Measurements from ENCODE around the gene IL23A.

Gene IL23A

DNA sequence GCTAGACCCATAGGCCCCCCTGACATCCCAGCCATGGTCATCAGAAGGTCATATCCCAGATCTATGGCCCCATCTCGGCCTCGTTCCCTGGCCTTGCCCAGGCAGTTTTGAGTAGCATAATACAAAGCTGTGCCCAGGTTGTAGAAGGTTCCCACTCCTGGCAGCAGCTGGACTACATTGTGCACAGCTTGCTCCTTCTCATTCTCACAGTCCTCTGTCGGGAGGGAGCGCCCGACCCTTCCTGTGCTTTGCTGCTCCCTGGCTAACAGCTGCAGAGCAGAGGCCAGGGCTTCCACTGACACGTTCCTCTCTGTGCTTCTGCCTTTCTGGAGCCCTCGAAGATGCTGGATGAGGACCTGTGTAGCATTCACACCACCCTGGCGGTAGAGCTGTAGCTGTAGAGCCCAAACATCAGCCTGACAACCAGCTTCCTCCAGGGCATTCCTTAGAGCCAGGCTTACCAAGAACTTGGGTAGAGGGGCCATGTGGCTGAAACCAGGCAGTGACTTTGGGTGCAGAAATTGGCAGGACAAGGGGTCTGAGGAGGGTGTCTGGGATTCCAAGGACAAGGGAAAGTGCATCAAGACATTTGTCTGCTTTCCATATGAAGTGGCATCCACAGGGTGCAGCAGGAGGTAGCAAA lies 22.9 kb downstream of the IL23A start:
- Histone ChIP-seq H3K9me3 (ENCODE audit: control insufficient read depth, insufficient read depth, low read length) (no peaks in the 10 kb centered on the region), H3K36me3 (ENCODE audit: insufficient read depth, low read length) (0 out of 2 replicates have a peak, but pooled peaks cover 3% of the 10 kb centered on the region), H3K4me1 (ENCODE audit: insufficient read depth, low read length) (no peaks in the 10 kb centered on the region), H3K9ac (ENCODE audit: low read depth, low read length) (no peak overlapping the region)

DNA sequence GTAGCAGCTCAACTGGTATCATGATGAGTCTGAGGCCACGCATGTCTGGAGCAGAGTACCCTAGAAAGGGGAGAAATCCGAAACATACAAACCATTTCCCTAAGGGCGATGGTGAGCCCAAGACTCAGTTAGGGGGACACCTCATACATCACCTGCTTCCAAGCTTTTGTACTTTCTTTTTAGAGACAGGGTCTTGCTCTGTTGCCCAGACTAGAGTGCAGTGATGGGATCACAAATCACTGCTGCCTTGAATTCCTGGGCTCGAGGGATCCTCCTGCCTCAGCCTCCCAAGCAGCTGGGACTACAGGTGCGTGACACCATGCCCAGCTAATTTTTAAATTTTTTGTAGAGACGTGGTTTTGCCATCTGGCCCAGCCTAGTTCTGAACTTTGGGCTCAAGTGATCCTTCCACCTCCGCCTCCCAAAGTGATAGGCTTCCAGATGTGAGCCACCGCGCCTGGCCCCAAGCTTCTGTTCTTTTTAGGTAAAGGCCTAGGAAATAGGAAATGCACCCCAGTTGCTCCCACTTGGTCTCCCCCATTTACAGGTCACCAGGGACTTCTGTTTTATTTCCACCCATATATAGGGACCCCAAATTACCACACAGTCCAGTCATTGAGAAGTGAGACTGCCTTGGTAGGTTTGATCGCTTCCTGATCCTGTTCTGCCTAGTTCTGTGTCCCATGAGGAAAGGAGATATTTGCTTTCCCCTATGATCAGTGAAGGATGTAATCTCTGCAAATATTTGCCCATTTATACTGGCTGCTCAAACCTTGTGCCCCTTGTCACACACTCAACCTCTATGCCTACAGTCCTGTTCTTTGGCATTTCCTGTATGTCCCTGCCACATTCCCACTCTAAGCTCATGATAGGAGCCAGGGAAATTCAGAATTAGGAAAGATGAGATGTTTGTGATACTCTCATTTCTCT lies 23.7 kb downstream of the IL23A start, which contains the start of gene APOF:
APOF (minus strand) TSS at position 728 of the 930 bp plus-strand sequence; CDS start at position 616, 112 bp downstream.
- Histone ChIP-seq H3K4me1 (ENCODE audit: insufficient read depth, low read length) (no peaks in the 10 kb centered on the region), H3K9ac (ENCODE audit: low read depth, low read length) (no peak within 1 kb of the TSS), H3K36me3 (ENCODE audit: insufficient read depth, low read length) (no peaks in the 10 kb centered on the region), H3K9me3 (ENCODE audit: control insufficient read depth, insufficient read depth, low read length) (no peaks in the 10 kb centered on the region)

DNA sequence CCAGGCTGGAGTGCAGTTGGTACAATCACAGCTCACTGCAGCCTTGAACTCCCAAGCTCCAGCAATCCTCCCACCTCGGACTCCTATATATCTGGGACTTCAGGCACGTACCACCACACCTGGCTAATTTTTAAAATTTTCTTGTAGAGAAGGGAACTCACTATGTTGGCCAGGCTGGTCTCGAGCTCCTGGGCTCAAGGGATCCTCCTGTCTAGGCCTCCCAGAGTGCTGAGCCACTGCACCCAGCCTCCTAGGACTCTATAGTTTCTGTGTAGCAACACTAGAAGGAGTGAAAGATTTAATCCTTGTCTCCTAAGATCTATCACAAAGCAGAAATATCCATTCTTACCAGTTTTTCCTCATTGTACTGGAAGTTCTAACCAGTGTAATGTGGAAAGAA lies 28.3 kb downstream of the IL23A start:
- no peaks in the 10 kb centered on the region for H3K9me3 ChIP-seq (ENCODE audit: control insufficient read depth, insufficient read depth, low read length)
- H3K36me3 ChIP-seq (ENCODE audit: insufficient read depth, low read length), result no peaks in the 10 kb centered on the region
- H3K4me1 ChIP-seq (ENCODE audit: insufficient read depth, low read length), result no peaks in the 10 kb centered on the region
- H3K9ac ChIP-seq (ENCODE audit: low read depth, low read length), result no peak overlapping the region

DNA sequence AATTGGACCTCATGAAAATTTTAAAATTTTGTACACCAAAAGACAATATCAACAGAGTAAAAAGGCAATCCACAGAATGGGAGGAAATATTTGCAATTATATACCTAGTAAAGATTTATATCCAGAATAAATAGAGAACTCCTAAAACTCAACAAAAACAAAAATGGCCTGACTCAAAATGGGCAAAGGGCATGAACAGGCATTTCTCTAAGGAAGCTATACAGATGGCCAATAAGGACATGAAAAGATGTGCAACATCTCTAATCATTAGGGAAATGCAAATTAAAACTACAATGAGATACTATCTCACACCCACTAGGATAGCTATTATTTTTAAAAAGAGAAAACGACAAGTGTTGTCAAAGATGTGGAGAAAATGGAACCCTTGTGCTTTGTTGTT lies 34.8 kb downstream of the IL23A start:
- Histone ChIP-seq H3K36me3 (ENCODE audit: insufficient read depth, low read length) (no peaks in the 10 kb centered on the region), H3K9ac (ENCODE audit: low read depth, low read length) (no peak overlapping the region), H3K9me3 (ENCODE audit: control insufficient read depth, insufficient read depth, low read length) (no peaks in the 10 kb centered on the region), H3K4me1 (ENCODE audit: insufficient read depth, low read length) (peaks cover 5% of the 10 kb centered on the region)

DNA sequence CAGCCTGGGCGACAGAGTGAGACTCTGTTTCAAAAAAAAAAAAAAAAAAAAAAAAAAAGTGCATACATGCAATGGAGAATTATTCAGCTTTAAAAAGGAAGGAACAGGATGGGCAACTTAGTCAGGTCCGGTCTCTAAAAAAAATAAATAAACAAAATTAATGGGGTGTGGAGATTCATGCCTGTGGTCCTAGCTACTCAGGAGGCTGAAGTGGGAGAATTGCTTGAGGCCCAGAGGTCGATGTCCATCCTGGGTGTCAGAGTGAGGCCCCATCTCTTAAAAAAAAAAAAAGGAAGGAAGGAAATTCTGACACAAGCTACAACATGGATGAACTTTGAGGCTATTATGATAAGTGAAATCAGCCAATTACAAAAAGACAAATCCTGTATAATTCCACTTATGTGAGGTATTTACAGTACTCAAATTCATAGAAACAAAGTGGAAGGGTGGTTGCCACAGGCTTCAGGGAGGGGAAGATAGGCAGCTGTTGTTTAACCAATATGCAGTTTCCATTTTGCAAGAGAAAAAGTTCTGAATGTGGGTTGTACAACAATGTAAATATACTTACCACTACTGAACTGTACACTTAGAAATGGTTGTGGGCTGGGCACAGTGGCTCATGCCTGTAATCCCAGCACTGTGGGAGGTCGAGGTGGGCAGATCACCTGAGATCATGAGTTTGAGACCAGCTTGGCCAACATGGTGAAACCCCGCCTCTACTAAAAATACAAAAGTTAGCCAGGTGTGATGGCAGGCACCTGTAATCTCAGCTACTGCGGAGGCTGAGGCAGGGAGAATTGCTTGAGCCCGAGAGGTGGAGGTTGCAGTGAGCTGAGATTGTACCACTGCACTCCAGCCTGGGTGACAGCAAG lies 36.3 kb downstream of the IL23A start:
- Histone ChIP-seq H3K36me3 (ENCODE audit: insufficient read depth, low read length) (no peaks in the 10 kb centered on the region), H3K9me3 (ENCODE audit: control insufficient read depth, insufficient read depth, low read length) (no peaks in the 10 kb centered on the region), H3K4me1 (ENCODE audit: insufficient read depth, low read length) (peaks cover 5% of the 10 kb centered on the region), H3K9ac (ENCODE audit: low read depth, low read length) (no peak overlapping the region)

DNA sequence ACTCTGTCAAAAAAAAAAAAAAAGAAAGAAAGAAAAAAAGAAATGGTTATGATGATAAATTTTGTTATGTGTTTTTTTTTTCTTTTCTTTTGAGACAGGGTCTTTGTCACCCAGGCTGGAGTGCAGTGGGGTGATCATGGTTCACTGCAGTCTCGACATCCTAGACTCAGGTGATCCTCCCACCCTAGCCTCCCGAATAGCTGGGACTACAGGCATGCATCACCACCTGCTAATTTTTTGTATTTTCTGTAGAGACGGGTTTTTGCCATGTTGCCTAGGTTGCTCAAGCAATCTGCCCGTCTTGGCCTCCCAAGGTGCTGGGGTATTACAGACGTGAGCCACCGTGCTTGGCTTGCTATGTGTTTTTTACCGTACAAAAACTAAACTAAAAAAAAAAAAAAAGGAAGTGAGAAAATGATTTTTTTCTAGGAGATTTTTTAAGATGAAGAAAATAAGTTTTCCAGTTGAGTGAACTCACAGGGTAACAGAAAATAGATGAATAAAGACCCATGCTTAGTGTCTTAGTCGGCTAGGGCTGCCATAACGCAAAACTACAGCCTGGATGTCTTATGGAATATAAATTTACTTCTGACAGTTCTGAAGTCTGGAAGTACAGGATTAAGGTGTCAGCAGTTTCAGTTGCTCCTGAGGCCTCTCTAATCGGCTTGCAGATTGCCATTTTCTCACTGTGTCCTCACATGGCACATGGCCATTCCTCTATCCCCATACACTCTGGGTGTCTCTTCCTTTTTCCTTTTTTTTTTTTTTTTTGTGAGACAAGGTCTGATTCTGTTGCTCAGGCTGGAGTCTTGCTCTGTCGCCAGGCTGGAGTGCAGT lies 37.1 kb downstream of the IL23A start:
- Histone ChIP-seq H3K9ac (ENCODE audit: low read depth, low read length) (no peak overlapping the region), H3K36me3 (ENCODE audit: insufficient read depth, low read length) (no peaks in the 10 kb centered on the region), H3K4me1 (ENCODE audit: insufficient read depth, low read length) (peaks cover 5% of the 10 kb centered on the region), H3K9me3 (ENCODE audit: control insufficient read depth, insufficient read depth, low read length) (no peaks in the 10 kb centered on the region)

DNA sequence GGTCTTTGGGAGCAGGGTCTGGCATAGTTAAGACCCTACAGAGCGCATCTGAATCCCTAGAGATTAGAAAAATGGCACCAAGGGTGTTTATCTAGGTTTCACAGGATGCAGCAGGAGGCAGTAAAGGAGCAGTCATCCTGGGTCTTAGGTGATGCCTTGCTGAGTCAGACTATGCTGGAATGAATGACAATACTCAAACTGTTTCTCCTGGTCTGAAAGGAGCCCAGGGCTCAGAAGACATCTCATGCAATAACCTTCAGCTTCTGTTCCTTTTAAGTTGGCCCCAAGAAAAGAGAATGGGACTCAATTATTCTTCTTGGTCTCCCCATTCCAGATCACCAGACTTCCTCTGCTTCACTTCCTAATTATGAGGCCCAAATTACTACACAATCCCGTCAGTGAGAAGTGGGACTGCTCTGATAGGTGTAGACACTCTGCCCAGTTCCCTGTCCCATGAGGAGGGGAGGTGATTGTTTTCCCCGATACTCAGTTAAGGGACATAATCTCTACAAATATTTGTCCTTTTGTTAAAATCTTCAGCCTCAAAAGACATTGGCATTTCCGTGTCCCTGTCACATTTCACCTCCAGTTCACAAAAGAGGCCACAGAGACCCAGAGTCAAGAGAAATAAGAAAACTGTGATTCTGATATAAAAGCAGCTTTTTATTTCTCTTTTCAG lies 38.8 kb downstream of the IL23A start:
- Histone ChIP-seq H3K9ac (ENCODE audit: low read depth, low read length) (no peak overlapping the region), H3K36me3 (ENCODE audit: insufficient read depth, low read length) (no peaks in the 10 kb centered on the region), H3K4me1 (ENCODE audit: insufficient read depth, low read length) (peaks cover 5% of the 10 kb centered on the region), H3K9me3 (ENCODE audit: control insufficient read depth, insufficient read depth, low read length) (no peaks in the 10 kb centered on the region)

DNA sequence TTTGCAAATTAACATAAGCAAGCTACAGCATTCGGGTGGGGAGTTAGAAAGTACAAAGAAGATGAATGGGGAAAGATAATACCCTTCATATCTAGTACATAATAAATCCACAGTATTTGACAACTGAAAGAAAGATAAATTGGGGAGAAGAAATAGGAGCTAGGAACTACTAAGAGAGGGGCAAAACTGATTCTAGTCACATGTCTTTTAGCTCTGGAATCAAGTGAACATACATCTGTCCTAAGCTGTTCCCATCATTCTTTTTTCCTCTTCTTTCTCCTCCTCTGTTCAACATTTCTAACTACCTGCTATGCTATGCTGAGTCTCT lies 39.3 kb downstream of the IL23A start:
- H3K9me3 ChIP-seq (ENCODE audit: control insufficient read depth, insufficient read depth, low read length), result no peaks in the 10 kb centered on the region
- H3K9ac ChIP-seq (ENCODE audit: low read depth, low read length), result no peak overlapping the region
- H3K36me3 ChIP-seq (ENCODE audit: insufficient read depth, low read length), result no peaks in the 10 kb centered on the region
- H3K4me1 ChIP-seq (ENCODE audit: insufficient read depth, low read length), result peaks cover 5% of the 10 kb centered on the region

DNA sequence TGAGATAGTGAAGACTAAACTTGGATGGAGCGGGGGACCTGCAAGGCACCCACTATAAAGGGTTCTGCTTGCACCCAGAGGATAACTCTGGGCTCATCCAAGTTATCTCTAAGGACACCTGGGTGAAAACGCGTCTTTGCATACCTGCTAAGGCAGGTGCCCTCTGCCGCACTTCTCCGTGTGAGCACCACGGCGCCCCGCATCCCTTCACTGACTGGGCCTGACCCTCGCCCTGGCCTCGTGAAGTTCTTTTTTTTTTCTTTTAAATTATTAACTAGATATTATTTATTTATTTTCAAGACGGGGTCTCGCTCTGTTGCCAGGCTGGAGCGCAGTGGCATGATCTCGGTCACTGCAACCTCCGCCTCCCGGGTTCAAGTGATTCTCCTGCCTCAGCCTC lies 43.9 kb downstream of the IL23A start:
- Histone ChIP-seq H3K4me1 (ENCODE audit: insufficient read depth, low read length) (peaks cover under 1% of the 10 kb centered on the region; the same call in 1 of the 2 replicates), H3K9me3 (ENCODE audit: control insufficient read depth, insufficient read depth, low read length) (no peaks in the 10 kb centered on the region), H3K36me3 (ENCODE audit: insufficient read depth, low read length) (peaks cover 2% of the 10 kb centered on the region; the same call in 1 of the 2 replicates), H3K9ac (ENCODE audit: low read depth, low read length) (no peak overlapping the region)

DNA sequence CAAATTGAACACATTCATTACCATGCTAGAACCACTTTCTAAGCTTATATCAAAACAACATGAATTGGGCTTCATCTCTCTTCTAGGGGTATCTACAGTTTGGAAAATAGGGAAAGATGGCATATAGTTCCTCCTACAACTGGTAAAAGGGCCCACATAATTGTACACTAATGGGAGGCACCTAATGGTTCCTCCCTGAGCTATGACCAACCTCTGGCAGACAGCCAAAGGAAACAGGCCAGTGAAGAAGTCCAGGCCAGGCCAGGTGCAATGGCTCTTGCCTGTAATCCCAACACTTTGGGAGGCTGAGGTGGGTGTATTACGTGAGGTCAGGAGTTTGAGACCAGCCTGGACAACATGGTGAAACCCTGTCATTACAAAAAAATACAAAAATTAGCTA lies 47.2 kb downstream of the IL23A start:
- no peaks in the 10 kb centered on the region for H3K4me1 ChIP-seq (ENCODE audit: insufficient read depth, low read length)
- H3K9ac ChIP-seq (ENCODE audit: low read depth, low read length), result no peak overlapping the region
- no peaks in the 10 kb centered on the region for H3K9me3 ChIP-seq (ENCODE audit: control insufficient read depth, insufficient read depth, low read length)
- H3K36me3 ChIP-seq (ENCODE audit: insufficient read depth, low read length), result peaks cover 2% of the 10 kb centered on the region; the same call in 1 of the 2 replicates

DNA sequence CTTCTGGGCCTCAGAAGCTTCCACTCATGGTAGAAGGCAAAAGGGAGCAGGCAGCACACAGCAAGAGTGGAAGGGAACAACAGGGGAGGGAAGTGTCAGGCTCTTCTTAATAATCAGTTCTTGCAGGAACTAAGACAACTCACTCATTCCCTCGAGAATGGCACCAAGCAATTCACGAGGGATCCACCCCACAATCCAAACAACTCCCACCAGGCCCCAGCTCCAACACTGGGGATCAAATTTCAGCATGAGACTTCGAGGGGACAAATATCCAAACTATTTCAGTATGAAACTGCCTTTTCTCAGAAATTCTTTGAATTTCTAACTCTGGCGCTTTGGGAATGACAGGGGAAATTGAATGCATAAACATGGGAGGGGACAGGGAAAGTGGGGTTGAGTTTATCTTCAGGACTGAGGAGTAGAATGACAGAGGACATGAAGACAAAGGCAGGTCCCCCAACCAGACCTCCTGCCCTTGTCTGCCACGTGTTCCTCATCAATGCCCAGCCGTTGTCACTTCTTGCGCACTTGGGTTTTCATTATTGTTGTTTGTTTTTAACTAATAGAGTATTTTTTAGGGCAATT lies 48.6 kb downstream of the IL23A start:
- Histone ChIP-seq H3K9ac (ENCODE audit: low read depth, low read length) (no peak overlapping the region), H3K4me1 (ENCODE audit: insufficient read depth, low read length) (no peaks in the 10 kb centered on the region), H3K36me3 (ENCODE audit: insufficient read depth, low read length) (peaks cover 2% of the 10 kb centered on the region; the same call in 1 of the 2 replicates), H3K9me3 (ENCODE audit: control insufficient read depth, insufficient read depth, low read length) (no peaks in the 10 kb centered on the region)

DNA sequence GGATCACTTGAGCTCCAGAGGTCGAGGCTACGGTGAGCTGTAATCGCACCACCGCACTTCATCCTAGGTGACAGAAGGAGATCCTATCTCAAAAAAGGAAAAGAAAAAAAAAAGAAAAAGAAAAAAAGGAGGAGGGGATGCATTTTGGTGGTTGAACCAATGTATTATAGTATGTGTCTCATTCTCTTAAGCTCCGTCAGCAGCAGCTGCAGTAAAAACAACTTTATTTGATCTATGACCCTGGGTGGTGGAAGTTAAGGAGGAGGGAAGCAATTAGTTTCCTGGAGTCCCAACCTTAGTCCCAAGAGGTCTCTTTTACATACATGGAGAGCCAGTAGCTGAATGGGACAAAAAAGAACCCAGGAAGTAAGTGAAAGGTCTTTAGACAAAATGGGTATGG lies 50.7 kb downstream of the IL23A start:
- H3K4me1 ChIP-seq (ENCODE audit: insufficient read depth, low read length), result no peaks in the 10 kb centered on the region
- no peak overlapping the region for H3K9ac ChIP-seq (ENCODE audit: low read depth, low read length)
- H3K36me3 ChIP-seq (ENCODE audit: insufficient read depth, low read length), result no peaks in the 10 kb centered on the region

More for the DNA sequence above, 50.7 kb downstream of the IL23A start:
- no peaks in the 10 kb centered on the region for H3K9me3 ChIP-seq (ENCODE audit: control insufficient read depth, insufficient read depth, low read length)

Data from ES-I3 (cell line).